ENCODE results near the gene BRD7.

BRD7 gene

GRCh38 chr16:50311134-50311528, 57.7 kb downstream of the BRD7 start:
- Histone ChIP-seq H2AFZ (ENCODE audit: low read depth, low read length) (no peak overlapping the region), H3K4me2 (ENCODE audit: low read length) (no peak overlapping the region), H3K9me3 (ENCODE audit: insufficient read depth, low read length) (no peaks in the 10 kb centered on the region), H3K36me3 (replicated peaks; ENCODE audit: low read depth, low read length) (peaks cover 44% of the 10 kb centered on the region), H3K4me3 (ENCODE audit: low read length) (no peak overlapping the region), H3K79me2 (ENCODE audit: low read length) (no peaks in the 10 kb centered on the region), H3K27me3 (ENCODE audit: low read depth, low read length) (no peaks in the 10 kb centered on the region), H4K20me1 (ENCODE audit: insufficient read depth, low read length) (no peaks in the 10 kb centered on the region), H3K4me1 (ENCODE audit: low read length) (no peaks in the 10 kb centered on the region), H3K27ac (ENCODE audit: low read length) (no peak overlapping the region), H3K9ac (ENCODE audit: low read length) (no peak overlapping the region)
- TF ChIP-seq, protein P1, sequence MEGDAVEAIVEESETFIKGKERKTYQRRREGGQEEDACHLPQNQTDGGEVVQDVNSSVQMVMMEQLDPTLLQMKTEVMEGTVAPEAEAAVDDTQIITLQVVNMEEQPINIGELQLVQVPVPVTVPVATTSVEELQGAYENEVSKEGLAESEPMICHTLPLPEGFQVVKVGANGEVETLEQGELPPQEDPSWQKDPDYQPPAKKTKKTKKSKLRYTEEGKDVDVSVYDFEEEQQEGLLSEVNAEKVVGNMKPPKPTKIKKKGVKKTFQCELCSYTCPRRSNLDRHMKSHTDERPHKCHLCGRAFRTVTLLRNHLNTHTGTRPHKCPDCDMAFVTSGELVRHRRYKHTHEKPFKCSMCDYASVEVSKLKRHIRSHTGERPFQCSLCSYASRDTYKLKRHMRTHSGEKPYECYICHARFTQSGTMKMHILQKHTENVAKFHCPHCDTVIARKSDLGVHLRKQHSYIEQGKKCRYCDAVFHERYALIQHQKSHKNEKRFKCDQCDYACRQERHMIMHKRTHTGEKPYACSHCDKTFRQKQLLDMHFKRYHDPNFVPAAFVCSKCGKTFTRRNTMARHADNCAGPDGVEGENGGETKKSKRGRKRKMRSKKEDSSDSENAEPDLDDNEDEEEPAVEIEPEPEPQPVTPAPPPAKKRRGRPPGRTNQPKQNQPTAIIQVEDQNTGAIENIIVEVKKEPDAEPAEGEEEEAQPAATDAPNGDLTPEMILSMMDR (IDR thresholded peaks at IDR 0.05; ENCODE audit: low read depth, low read length) = no peak

- TF ChIP-seq EZH2phosphoT487 (IDR thresholded peaks at IDR 0.05; ENCODE audit: low read depth) = no peak
- TF ChIP-seq, protein P1 (IDR thresholded peaks at IDR 0.05; ENCODE audit: low read depth, low read length) = no peak
- Histone ChIP-seq H3K27me3 (ENCODE audit: low read depth, low read length) (no peaks in the 10 kb centered on the region), H3K4me3 (ENCODE audit: low read length) (no peak overlapping the region), H3K79me2 (ENCODE audit: low read length) (no peaks in the 10 kb centered on the region), H3K36me3 (replicated peaks; ENCODE audit: low read depth, low read length) (peaks cover 40% of the 10 kb centered on the region), H2AFZ (ENCODE audit: low read depth, low read length) (no peak overlapping the region), H3K4me2 (ENCODE audit: low read length) (no peak overlapping the region), H3K9me3 (ENCODE audit: insufficient read depth, low read length) (no peaks in the 10 kb centered on the region), H3K27ac (ENCODE audit: low read length) (no peak overlapping the region), H3K4me1 (ENCODE audit: low read length) (no peaks in the 10 kb centered on the region), H4K20me1 (ENCODE audit: insufficient read depth, low read length) (no peaks in the 10 kb centered on the region), H3K9ac (ENCODE audit: low read length) (no peak overlapping the region)
Measured at GRCh38 chr16:50310308-50311133, 58.3 kb downstream of the BRD7 start.

- no peaks in the 10 kb centered on the region for H3K79me2 ChIP-seq (ENCODE audit: low read length)
- H3K4me2 ChIP-seq (ENCODE audit: low read length) = no peak overlapping the region
- H3K36me3 ChIP-seq (replicated peaks; ENCODE audit: low read depth, low read length) = peaks cover 36% of the 10 kb centered on the region
- no peak overlapping the region for H3K27ac ChIP-seq (ENCODE audit: low read length)
- no peak overlapping the region for H3K9ac ChIP-seq (ENCODE audit: low read length)
- no peak overlapping the region for H2AFZ ChIP-seq (ENCODE audit: low read depth, low read length)
- H3K4me1 ChIP-seq (ENCODE audit: low read length) = no peaks in the 10 kb centered on the region
- no peaks in the 10 kb centered on the region for H3K27me3 ChIP-seq (ENCODE audit: low read depth, low read length)
- TF ChIP-seq, protein P1 (IDR thresholded peaks at IDR 0.05; ENCODE audit: low read depth, low read length) = no peak
- no peak for TF ChIP-seq EZH2phosphoT487 (IDR thresholded peaks at IDR 0.05; ENCODE audit: low read depth)
- H4K20me1 ChIP-seq (ENCODE audit: insufficient read depth, low read length) = no peaks in the 10 kb centered on the region
- no peaks in the 10 kb centered on the region for H3K9me3 ChIP-seq (ENCODE audit: insufficient read depth, low read length)
- H3K4me3 ChIP-seq (ENCODE audit: low read length) = no peak overlapping the region
Measured at GRCh38 chr16:50309527-50310307, 59.1 kb downstream of the BRD7 start.

GRCh38 chr16:50309156-50309526, 59.6 kb downstream of the BRD7 start:
- H3K9me3 ChIP-seq (ENCODE audit: insufficient read depth, low read length) = no peaks in the 10 kb centered on the region
- no peak overlapping the region for H3K4me2 ChIP-seq (ENCODE audit: low read length)
- no peaks in the 10 kb centered on the region for H3K4me1 ChIP-seq (ENCODE audit: low read length)
- peaks cover 36% of the 10 kb centered on the region for H3K36me3 ChIP-seq (replicated peaks; ENCODE audit: low read depth, low read length)
- TF ChIP-seq EZH2phosphoT487 (IDR thresholded peaks at IDR 0.05; ENCODE audit: low read depth) = no peak
- TF ChIP-seq, protein P1 (IDR thresholded peaks at IDR 0.05; ENCODE audit: low read depth, low read length) = no peak
- H2AFZ ChIP-seq (ENCODE audit: low read depth, low read length) = no peak overlapping the region
- no peaks in the 10 kb centered on the region for H3K27me3 ChIP-seq (ENCODE audit: low read depth, low read length)
- no peak overlapping the region for H3K27ac ChIP-seq (ENCODE audit: low read length)
- no peaks in the 10 kb centered on the region for H3K79me2 ChIP-seq (ENCODE audit: low read length)
- H4K20me1 ChIP-seq (ENCODE audit: insufficient read depth, low read length) = no peaks in the 10 kb centered on the region
- H3K9ac ChIP-seq (ENCODE audit: low read length) = no peak overlapping the region
- H3K4me3 ChIP-seq (ENCODE audit: low read length) = no peak overlapping the region
